NCI-H1436 treated with DMSO at 0.1 percent for 48 hours (cell line): Measurements from ENCODE around the gene ANO8.

Experiments used
- DNase-seq: peaks from one replicate; lab custom pipeline; 2025; lab: John Stamatoyannopoulos, UW

The ANO8 gene

GRCh38 chr19:17328517-17329365 lies 5.9 kb downstream of the ANO8 start:
- DNase-seq: no peak

- DNase-seq: no peak
These were observed 6.8 kb downstream of the ANO8 start for GRCh38 chr19:17327654-17328516.

GRCh38 chr19:17327068-17327653 lies 7.5 kb downstream of the ANO8 start:
- DNase-seq: no peak

GRCh38 chr19:17326595-17326966 lies 8.1 kb downstream of the ANO8 start:
- DNase-seq: no peak

GRCh38 chr19:17325881-17326594 lies 8.6 kb downstream of the ANO8 start:
- no peak for DNase-seq

- DNase-seq: no peak
These were observed 9.5 kb downstream of the ANO8 start for GRCh38 chr19:17325133-17325532.

GRCh38 chr19:17324357-17325114 lies 10.1 kb downstream of the ANO8 start:
- no peak for DNase-seq

GRCh38 chr19:17323964-17324332 lies 10.7 kb downstream of the ANO8 start:
- no peak for DNase-seq

GRCh38 chr19:17323300-17323963 lies 11.2 kb downstream of the ANO8 start:
- no peak for DNase-seq

GRCh38 chr19:17322854-17323253 lies 11.8 kb downstream of the ANO8 start:
- DNase-seq: no peak

GRCh38 chr19:17321655-17322489 lies 12.8 kb downstream of the ANO8 start:
- DNase-seq: no peak

GRCh38 chr19:17320435-17320834 lies 14.2 kb downstream of the ANO8 start:
- DNase-seq: no peak

- no peak for DNase-seq
These were observed 15.0 kb downstream of the ANO8 start for GRCh38 chr19:17319473-17320238.

GRCh38 chr19:17318966-17319365 lies 15.7 kb downstream of the ANO8 start:
- DNase-seq: no peak

GRCh38 chr19:17314007-17314593 lies 20.6 kb downstream of the ANO8 start:
- DNase-seq: no peak

GRCh38 chr19:17312189-17313113 lies 22.2 kb downstream of the ANO8 start:
- DNase-seq: no peak

GRCh38 chr19:17311455-17312188 lies 23.0 kb downstream of the ANO8 start:
- no peak for DNase-seq
